Heart left ventricle (tissue), 16 donors: Measurements from ENCODE around the gene DNAJA3. TPM values are rescaled to one million over a fixed set of nuclear protein-coding genes. Genes with fewer than 3 reads are reported as not detected.

Experiments
- ATAC-seq, 4 donors: fragments of 200-7000 bp; cut with Tn5 transposase; one replicate each; pipeline ENCODE4 v1.9.1; 2020 to 2022; ENCODE audit warnings: moderate library complexity in 4 of 4, mild to moderate bottlenecking in 3 of 4, moderate number of reproducible peaks in 1 of 4
- DNase-seq, 5 donors: peaks; one replicate each; pipeline ENCODE4 v3.0.0-alpha.2; 2020
- H3K27ac ChIP-seq, 12 donors: fragments of 200-600 bp; sonication (generic) in 4 of 12; one replicate each; pipeline versions ENCODE4 v1.5.0 to v1.8.0; 2016 to 2022; ENCODE audit warnings: mild to moderate bottlenecking in 2 of 12
- H3K27me3 ChIP-seq, 9 donors: fragments of 200-600 bp; sonication (generic) in 2 of 9; one replicate each; pipeline versions ENCODE4 v1.5.1 to v1.8.0; 2016 to 2022; ENCODE audit warnings: mild to moderate bottlenecking in 3 of 9
- H3K36me3 ChIP-seq, 9 donors: fragments of 200-600 bp; sonication (generic) in 2 of 9; one replicate each; pipeline versions ENCODE4 v1.5.0 to v1.8.0; 2018 to 2022; ENCODE audit warnings: mild to moderate bottlenecking in 2 of 9
- H3K4me1 ChIP-seq, 12 donors: fragments of 200-600 bp; sonication (generic) in 4 of 12; one replicate each; pipeline versions ENCODE4 v1.5.0 to v1.8.0; 2016 to 2022; ENCODE audit warnings: mild to moderate bottlenecking in 3 of 12
- H3K4me3 ChIP-seq, 12 donors: fragments of 200-600 bp; sonication (generic) in 4 of 12; one replicate each; pipeline versions ENCODE4 v1.5.0 to v1.8.0; 2017 to 2022; ENCODE audit warnings: mild to moderate bottlenecking in 9 of 12, moderate library complexity in 4 of 12
- H3K9me3 ChIP-seq, 12 donors: fragments of 200-600 bp; sonication (generic) in 4 of 12; one replicate each; pipeline versions ENCODE4 v1.5.0 to v1.8.0; 2016 to 2022; ENCODE audit warnings: mild to moderate bottlenecking in 1 of 12
- POLR2A ChIP-seq, 2 donors: fragments of 450-650 bp; IDR thresholded peaks; one replicate each; pipeline ENCODE4 v1.6.1; 2017; ENCODE audit warnings: antibody characterized with exemption in 2 of 2, mild to moderate bottlenecking in 2 of 2, moderate library complexity in 2 of 2
- WGBS, 4 donors: extraction: QIAGEN DNeasy Blood & Tissue Kit in 2 of 4; methylation state at CpG; one replicate each; pipeline versions ENCODE4 v1.1.5 to v1.1.7; 2013 to 2018; 5-methylcytosine and 5-hydroxymethylcytosine counted together
- intact Hi-C, 10 donors: fragments of 100-400 bp; cut with DNase I; formaldehyde crosslinking; loops; one replicate each; pipeline versions ENCODE4 v1.11.1 to v1.14.2; 2022
- polyA plus RNA-seq, 2 donors: library from polyadenylated mRNA; stranded (reverse); fragments of 200-250 nt; gene quantifications; one replicate each; pipeline ENCODE4 v1.2.3, GENCODE V29; 2013
- total RNA-seq, 9 donors: library from RNA; depleted of rRNA in 2 of 9; stranded (reverse); fragments of >200 nt in 2 of 9; fragmentation: NEBNext Ultra II Directional in 3 of 9; extraction: Animal tissue kit (Norgen Biotek cat#: 25700) in 3 of 9; gene quantifications; one replicate each; pipeline versions ENCODE4 v1.1.0 to v1.2.4, GENCODE V29; 2016 to 2023
- TF ChIP-seq, protein P1 (sequence below), 12 donors: fragments of 200-600 bp; sonication (generic) in 4 of 12; IDR thresholded peaks; one replicate each; pipeline versions ENCODE4 v1.5.0 to v1.8.0; 2018 to 2022; ENCODE audit warnings: antibody characterized with exemption in 12 of 12, mild to moderate bottlenecking in 5 of 12
- donor health status: ischemic (EF 13 %, LVEDD 7.1; RV severe dilation, severe dysfunction).
- donor health status: healthy with polysubstance abuse.
- donor health status: DM: no; HTN: yes; CAD: no.
- donor health status: DM: no; HTN: no; CAD: no.
- donor health status: ischemic (EF 25% LVEDD 6.9; RV normal size, moderate dysfunction).
- donor health status: ischemic (EF 25% LVEDD 5.7; RV mildly dilated, moderate dysfunction).
- donor health status: healthy.
- donor health status: DM: yes; HTN: yes; CAD: no.
- donor health status: ischemic (EF 35%, LVEDD 5.7; RV mildly dilated, moderate dysfunction).
- donor health status: nonischemic (EF 11% LVEDD 7.7; RV severe dilation, severe dysfunction).
- donor health status: DM: yes; HTN: yes; CAD: no.
- donor health status: PGD.
- donor health status: ischemic (EF 29% LVEDD 5.4; RV normal size, mild dysfunction).
- donor health status: nonischemic (EF 23%, LVEDD 6.1; RV moderate dilation, normal function).

Gene DNAJA3
- total and polyA plus RNA-seq, 11 donors = 47.4 to 88.4 (median 59.7) TPM

DNA sequence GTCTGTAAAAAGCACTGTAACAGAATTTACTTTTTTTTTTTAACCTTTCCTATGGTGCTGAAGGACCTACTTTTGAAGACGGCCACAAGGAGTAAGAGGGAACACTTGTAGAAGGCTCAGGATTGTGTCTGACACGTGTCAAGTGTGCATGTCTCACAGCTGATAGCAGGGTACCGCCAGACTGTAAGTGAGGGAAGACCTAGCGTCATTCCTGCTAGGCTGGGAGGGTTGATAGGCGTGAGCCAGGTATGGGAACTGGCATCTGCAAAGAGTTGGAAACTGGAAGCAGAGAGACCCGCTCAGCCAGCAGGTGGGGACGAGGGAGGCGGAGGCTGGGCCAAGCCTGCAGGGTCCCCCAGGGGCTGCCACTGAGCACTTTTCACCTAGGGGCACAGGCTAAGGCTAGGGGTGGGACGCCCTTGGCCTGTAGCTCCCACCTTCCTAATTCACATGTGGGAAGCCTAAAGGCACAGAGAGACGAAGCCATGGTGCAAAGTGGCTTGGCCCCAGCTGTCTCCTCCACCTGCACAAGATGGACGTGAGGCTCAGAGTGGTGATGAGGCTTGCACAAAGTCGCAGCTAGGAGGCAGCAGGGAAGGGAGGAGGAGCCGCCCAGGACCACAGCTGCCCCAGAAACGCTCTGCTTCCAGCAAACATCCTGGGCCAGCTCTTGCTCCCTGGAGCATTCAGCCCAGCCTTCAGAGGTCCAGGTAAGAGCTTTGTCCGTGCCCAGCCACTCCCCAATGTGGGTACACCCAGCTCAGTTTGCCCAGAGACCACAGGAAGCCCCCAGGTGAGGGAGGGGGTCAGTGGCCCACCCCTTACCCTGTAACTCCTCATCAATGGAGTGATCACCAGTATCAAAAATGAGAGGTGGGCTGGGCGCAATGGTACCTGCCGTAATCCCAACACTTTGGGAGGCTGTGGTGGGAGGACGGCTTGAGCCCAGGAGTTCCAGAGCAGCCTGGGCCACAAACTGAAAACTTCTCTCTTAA lies 35.1 kb upstream of the DNAJA3 start:
- no peak for DNase-seq
- H3K9me3 ChIP-seq = no peaks in the 10 kb centered on the region
- TF ChIP-seq, protein P1, sequence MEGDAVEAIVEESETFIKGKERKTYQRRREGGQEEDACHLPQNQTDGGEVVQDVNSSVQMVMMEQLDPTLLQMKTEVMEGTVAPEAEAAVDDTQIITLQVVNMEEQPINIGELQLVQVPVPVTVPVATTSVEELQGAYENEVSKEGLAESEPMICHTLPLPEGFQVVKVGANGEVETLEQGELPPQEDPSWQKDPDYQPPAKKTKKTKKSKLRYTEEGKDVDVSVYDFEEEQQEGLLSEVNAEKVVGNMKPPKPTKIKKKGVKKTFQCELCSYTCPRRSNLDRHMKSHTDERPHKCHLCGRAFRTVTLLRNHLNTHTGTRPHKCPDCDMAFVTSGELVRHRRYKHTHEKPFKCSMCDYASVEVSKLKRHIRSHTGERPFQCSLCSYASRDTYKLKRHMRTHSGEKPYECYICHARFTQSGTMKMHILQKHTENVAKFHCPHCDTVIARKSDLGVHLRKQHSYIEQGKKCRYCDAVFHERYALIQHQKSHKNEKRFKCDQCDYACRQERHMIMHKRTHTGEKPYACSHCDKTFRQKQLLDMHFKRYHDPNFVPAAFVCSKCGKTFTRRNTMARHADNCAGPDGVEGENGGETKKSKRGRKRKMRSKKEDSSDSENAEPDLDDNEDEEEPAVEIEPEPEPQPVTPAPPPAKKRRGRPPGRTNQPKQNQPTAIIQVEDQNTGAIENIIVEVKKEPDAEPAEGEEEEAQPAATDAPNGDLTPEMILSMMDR (IDR thresholded peaks at IDR 0.05) = peak in 1 of 12 donors; percentile 27
- TF ChIP-seq POLR2A (IDR thresholded peaks at IDR 0.05) = no peak
- peaks cover 0 to 67% (median 31%) of the 10 kb centered on the region in 12 donors for H3K4me1 ChIP-seq
- 88 to 90% (median 89%) methylated on average over 16 to 18 of the region's 18 CpGs for WGBS, 4 donors
- ATAC-seq = no peak
- intact Hi-C loops = no loop called here
- peak overlapping the region in 7 of 12 donors; percentile 60 to 91 (median 79) for H3K27ac ChIP-seq
- peaks cover 0 to 95% (median 10%) of the 10 kb centered on the region in 9 donors for H3K36me3 ChIP-seq
- H3K4me3 ChIP-seq = no peak overlapping the region
- H3K27me3 ChIP-seq = no peaks in the 10 kb centered on the region

GRCh38 chr16:4391631-4392381 lies 33.9 kb upstream of the DNAJA3 start:
- TF ChIP-seq, protein P1 (IDR thresholded peaks at IDR 0.05) = no peak
- TF ChIP-seq POLR2A (IDR thresholded peaks at IDR 0.05) = no peak
- Histone ChIP-seq H3K27me3 (no peaks in the 10 kb centered on the region), H3K27ac (peak overlapping the region in 5 of 12 donors; percentile 51 to 63 (median 56)), H3K9me3 (no peaks in the 10 kb centered on the region), H3K4me1 (peaks cover 0 to 56% (median 29%) of the 10 kb centered on the region in 12 donors), H3K36me3 (peaks cover 0 to 95% (median 10%) of the 10 kb centered on the region in 9 donors), H3K4me3 (no peak overlapping the region)
- peak in 1 of 5 donors; percentile 42 for DNase-seq
- ATAC-seq = no peak
- 89 to 92% (median 89%) methylated on average over 14 to 22 of the region's 22 CpGs for WGBS, 4 donors
- intact Hi-C loops = no loop called here

DNA sequence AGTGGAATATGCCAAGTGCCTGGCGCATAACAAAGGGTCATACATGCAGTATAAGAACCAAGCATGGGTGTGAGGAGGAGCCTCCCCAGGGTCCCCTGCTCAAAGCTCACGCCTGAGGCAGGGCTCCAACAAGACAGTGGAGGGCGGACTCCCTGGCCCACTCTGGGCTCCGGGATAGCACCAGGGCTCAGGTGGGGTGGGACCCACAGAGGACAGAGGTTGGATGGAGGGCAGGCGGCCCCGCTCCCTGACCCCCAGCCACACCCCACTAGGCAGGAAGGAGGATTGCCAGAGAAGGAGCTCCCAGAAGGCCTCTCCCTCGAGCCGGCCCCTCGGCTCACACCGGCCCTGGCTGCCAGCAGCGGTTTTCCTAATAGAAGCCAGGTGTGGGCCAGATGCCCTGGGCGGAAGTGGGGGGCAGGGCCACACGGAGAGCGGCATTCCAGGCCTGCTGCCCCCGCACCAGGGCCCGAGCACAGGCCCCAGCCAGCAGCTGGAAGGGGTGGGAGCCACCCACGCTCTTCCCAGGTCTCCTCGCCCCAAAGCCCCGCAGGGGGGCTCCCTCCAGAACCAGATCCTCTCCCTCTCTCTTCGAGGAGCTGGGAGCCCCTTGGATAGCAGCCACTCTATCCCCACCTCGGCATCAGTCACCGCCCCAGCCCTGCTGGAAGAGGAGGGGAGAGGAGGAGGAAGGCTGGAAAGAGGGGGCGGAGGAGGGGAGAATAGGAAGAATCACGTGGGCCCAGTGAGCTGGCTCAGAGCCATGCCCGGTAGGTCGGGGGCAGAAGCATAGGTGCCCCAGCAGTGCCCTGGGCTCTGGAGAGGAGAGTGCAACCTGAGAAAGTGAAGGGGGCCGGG lies 33.1 kb upstream of the DNAJA3 start:
- peak in 3 of 4 donors; percentile 5 to 60 (median 27) for ATAC-seq
- TF ChIP-seq, protein P1 (IDR thresholded peaks at IDR 0.05) = no peak
- no peak for TF ChIP-seq POLR2A (IDR thresholded peaks at IDR 0.05)
- DNase-seq = peak in 3 of 5 donors; percentile 31 to 70 (median 62)
- Histone ChIP-seq H3K27ac (peak overlapping the region in 9 of 12 donors; percentile 9 to 63 (median 51)), H3K27me3 (no peaks in the 10 kb centered on the region), H3K9me3 (no peaks in the 10 kb centered on the region), H3K36me3 (peaks cover 0 to 95% (median 10%) of the 10 kb centered on the region in 9 donors), H3K4me3 (no peak overlapping the region), H3K4me1 (peaks cover 0 to 49% (median 26%) of the 10 kb centered on the region in 12 donors)
- WGBS, 4 donors = 51 to 64% (median 57%) methylated on average over 9 to 27 of the region's 27 CpGs
- intact Hi-C loops = no loop called here
